ENCODE results near the gene HNRNPF.

DNA sequence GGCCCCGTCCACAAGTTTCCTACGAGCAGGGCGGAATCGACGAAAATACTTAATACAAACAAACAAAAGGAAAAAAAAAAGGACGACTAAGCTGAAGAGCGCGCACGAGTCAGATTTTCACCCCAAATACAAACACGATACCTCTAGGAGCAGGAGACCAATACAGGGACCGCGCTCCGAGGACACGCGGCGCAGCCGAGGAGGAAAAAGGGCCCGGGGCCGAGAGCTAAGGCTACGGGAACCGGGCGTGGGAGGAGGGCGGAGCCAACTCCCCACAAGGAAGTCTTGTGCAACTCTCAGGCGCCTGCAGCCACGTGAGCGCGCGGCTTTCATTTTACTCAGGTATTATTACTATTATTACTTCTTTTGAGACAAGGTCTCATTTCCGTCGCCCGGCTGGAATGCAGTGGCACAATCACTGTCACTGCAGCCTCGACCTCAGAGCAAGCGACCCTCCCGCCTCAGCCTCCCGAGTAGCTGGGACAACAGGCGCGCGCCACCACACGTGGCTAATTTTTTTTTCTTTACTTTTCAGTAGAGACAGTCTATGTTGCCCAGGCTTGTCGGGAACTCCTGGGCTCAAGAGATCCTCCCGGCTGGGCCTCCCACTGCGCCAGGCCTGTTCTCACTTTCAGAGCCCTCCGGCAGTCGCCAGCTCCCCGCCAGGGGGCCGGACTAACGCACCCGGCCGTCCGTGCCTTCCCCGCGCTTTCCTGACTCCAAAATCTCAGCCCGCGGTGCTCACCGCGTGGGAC is 1.2 kb downstream of the HNRNPF start:
- TF ChIP-seq, protein P1, sequence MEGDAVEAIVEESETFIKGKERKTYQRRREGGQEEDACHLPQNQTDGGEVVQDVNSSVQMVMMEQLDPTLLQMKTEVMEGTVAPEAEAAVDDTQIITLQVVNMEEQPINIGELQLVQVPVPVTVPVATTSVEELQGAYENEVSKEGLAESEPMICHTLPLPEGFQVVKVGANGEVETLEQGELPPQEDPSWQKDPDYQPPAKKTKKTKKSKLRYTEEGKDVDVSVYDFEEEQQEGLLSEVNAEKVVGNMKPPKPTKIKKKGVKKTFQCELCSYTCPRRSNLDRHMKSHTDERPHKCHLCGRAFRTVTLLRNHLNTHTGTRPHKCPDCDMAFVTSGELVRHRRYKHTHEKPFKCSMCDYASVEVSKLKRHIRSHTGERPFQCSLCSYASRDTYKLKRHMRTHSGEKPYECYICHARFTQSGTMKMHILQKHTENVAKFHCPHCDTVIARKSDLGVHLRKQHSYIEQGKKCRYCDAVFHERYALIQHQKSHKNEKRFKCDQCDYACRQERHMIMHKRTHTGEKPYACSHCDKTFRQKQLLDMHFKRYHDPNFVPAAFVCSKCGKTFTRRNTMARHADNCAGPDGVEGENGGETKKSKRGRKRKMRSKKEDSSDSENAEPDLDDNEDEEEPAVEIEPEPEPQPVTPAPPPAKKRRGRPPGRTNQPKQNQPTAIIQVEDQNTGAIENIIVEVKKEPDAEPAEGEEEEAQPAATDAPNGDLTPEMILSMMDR (IDR thresholded peaks at IDR 0.05; ENCODE audit: extremely low read depth in 1 of 2, insufficient read depth in 1 of 2, low read depth in 1 of 2, low read length in 2 of 2) = peak; percentile 40 to 74
- TF ChIP-seq POLR2A (IDR thresholded peaks at IDR 0.05; ENCODE audit: low read depth, low read length) (peak; percentile 68), EZH2 (IDR thresholded peaks at IDR 0.05; ENCODE audit: borderline replicate concordance, low read depth, low read length, severe bottlenecking) (no peak), MYC (IDR thresholded peaks at IDR 0.05; ENCODE audit: low read depth, low read length) (no peak), JUN (IDR thresholded peaks at IDR 0.05; ENCODE audit: borderline replicate concordance, insufficient read depth, insufficient read length, low read depth) (no peak)
